GM18511 (cell line): ENCODE results near the gene FXYD7.
"Not testable (repeated sequence)": the region's sequence is repeated elsewhere in the genome, so short reads cannot be mapped to it uniquely, and the experiment has no call there.

Experiments
- ATAC-seq: cut with Tn5 transposase; IDR thresholded peaks from one replicate; pipeline ENCODE4 v1.9.1; 2021; ENCODE audit warnings: mild to moderate bottlenecking, moderate library complexity; ENCODE audit not compliant: unreplicated experiment

Gene FXYD7

DNA sequence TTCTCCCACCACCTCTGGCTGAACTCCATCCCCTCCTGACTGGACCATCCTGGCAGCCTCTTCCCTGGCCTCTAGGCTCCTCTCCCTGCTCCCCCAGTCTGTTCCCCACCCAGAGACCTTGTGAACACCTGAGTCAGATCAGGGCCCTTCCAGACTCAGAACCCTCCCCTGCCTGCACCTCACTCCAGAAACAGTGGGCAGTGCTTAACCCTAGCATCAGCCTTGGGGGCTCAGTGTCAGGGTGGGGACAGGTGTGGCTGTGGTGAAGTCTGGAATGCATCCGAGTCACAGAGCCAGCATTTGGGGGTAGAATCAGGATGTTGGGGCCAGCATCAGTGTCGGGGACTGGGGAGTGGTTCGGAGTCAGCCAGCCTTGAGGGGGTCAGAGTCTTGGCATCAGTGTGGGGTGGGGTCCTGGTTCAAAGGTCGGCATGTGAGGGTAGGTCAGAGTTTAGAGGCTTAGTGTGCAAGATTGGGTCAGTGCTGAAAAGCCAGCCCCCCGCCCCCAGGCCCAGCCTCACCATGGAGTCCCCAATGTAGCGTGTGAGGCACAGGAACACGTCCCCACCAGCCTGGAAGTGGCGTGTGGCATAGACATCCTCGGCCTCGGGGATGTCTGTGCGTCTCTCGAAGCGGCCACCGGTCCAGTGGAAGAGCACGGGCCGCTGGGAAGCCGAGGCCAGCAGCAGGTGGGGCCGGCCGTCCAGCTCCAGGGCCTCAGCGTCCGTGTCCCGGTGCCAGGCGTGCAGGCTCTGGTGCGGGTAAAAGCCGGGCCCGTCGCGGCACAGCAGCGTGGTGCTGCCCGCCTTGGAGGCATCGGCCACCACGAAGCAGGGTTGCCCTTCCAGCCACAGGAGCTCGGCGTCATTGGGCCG lies 17.1 kb upstream of the FXYD7 start:
- no peak for ATAC-seq

DNA sequence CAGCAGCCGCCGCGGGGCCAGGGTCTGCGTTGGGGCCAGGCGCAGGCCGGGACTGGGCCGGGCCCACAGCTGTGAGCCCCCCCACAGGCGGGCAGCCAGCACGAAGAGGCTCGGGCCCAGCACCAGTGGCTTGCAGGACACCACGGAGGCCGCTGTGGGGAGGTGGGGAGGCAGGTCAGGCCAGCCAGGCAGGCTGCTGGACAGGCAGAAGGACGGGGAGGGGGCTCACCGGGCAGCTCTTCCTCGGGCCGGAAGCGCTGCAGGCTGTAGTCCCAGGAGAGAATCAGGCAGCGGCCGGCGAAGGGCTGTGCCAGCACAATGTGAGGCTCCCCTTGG lies 16.5 kb upstream of the FXYD7 start:
- ATAC-seq = no peak

DNA sequence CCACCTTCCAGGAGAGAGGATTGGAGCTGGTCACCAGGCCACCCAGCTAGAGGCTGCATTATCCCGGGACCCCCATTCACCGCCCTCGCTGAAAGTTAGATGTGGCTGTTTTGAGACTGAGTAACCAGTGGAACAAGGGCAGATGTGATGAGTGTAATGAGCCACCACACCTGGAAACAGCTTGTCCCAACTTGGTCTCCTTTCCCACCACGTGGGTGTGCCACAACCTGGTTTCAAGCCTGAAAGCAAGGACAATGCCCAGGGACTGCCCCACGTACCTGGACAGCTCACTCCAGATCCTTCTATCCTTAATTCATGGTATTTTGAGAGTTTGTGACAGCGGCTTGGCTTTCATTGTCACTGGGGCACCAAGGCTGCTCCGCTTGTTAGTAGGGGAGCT lies 15.2 kb upstream of the FXYD7 start:
- no peak for ATAC-seq

DNA sequence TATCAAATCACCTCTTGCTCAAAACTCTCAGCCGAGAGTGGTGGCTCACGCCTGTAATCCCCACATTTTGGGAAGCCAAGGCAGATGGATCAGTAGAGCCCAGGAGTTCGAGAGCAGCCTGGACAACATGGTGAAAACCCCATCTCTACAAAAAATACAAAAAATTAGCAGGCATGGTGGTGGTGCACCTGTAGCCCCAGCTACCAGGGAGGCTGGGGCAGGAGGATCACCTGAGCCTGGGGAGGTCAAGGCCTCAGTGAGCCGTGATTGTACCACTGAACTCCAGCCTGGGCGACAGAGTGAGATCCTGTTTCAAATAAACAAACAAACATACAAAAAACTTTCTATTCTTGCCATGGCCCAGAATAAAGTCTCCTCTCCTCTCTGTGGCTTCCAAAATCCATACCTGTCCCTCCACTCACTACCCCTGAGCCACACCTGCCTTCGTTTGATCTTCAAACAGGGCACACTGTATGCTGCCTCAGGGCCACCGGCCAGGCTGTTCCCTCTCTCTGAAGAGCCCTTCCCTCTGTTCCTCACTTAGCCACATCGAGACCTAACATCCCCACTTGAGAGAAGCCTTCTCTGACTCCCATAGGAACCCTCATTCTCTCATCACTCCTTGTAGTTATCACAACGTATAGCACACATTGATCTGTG lies 14.5 kb upstream of the FXYD7 start:
- ATAC-seq = no peak

DNA sequence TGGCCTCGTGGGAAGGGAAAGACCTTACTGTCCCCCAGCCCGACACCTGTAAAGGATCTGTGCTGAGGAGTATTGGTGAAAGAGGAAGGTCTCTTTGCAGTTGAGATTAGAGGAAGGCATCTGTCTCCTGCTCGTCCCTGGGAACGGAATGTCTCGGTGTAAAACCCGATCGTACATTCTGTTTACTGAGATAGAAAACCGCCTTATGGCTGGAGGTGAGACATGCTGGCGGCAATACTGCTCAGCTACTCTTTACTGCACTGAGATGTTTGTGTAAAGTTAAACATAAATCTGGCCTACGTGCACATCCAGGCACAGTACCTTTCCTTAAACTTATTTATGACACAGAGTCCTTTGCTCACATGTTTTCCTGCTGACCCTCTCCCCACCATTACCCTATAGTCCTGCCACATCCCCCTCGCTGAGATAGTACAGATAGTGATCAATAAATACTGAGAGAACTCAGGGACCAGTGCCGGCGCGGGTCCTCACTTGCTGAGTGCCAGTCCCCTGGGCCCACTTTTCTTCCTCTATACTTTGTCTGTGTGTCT lies 13.3 kb upstream of the FXYD7 start:
- ATAC-seq = not testable (repeated sequence)

DNA sequence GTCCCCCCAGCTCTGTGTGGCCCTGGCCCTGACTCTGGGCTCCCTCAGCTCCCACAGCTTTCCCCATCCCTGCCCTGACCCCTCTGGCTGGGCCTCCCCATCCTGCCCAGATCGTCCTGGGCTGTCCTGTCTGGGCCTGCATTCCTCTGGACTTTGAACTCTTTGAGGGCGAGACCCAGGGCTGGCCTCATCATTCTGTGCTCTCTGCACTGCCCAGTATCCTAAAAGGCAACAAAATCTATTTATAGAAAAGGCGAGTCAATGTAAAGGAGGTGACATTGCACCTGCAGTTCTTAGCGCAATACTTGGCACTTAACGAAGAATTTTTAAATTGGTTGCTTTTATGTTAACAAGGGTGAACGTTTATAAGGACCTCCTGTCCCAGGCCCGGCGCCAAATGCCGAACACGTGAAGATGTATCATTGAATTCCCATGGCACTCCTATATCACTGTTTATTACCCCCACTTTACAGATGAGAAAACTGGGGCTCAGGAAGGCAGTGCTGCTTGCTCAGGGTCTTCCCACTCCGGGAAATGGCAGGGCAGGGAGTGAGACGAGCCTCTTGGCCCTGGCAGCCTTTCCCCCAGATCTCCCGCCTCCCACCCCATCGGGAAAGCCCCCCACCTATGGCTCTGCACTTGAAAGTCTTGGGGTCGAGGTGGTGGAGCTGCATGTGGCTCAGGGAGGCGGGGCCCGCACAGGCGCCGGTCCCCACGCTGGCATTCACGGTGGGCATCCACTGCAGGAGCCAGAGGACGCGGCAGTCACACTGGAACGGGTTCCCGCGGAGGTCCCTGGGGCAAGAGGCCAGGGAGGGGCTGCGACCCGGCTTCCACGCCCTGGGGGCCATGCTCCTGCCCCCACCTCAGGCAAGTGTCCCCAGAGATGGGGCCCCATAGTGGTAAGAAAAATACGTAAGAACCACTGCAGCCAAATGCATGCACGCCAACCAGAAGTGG lies 12.0 kb upstream of the FXYD7 start:
- ATAC-seq = no peak

DNA sequence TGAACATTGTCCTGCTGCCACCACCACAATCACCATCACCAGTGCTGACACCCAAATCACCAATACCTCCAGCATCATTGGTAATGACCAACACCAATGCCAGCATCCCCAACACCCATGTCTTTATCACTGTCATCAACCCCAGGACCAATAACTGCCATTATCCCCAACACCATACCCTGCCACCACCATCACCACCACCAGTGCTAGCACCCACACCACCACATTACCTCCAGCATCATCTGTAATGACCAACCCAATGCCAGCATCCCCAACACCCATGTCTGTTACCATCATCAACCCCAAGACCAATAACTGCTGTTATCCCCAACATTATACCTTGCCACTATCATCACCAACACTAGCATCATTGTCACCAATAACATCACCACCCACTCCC lies 10.8 kb upstream of the FXYD7 start:
- ATAC-seq = no peak

DNA sequence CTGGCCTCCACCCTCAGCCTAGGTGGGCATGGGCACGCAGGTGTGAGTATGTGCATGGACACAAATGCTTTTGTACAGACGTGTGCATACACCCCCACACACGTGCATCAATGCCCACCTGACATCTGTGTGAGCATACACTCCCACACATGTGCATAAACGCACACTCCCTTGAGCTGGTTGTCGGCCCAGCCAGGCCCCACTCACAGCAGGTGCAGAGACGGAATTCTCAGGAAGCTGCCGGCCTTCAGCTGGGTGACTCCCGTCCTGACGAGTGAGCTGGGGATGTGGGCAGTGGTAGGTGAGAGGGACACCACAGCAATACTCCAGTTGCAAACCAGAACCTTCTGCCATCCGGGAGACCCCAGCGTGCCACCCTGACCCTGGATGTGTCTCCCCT lies 9.2 kb upstream of the FXYD7 start:
- no peak for ATAC-seq

DNA sequence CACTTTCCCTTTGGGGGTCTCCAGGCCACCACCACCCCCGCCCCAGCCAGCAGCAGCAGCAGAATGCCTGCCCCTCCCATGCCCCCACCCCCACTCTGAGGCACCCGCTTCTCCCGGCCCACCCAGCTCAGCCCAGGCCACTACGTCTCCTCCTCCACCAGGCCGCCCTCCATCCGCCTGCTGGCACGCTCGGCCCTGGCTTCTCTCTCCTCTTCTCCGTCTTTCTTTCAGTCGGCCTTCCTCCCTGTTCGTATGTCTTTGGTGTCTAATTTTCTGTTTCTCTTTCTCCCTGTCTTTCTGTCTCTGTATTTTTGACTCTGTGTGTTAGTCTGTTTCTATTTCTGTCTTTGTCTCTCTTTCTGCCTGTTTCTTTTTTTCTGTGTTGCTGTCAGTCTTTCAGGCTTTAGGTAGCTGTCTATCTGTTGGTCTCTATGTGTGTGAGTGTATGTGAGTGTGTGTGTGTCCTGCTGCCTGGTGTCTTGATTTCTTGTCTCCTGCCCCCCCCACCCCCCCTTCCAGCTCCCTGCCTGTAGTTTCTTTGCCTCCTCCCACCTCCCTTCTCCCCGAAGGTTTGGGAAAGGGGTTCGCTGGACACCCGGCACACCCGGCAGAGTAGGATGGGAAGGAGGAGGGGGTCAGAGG lies 8.3 kb upstream of the FXYD7 start, which contains the start of gene LGI4:
LGI4 (minus strand) TSS at position 459 of the 642 bp plus-strand sequence; CDS start at position 80, 379 bp downstream.
- no peak for ATAC-seq

DNA sequence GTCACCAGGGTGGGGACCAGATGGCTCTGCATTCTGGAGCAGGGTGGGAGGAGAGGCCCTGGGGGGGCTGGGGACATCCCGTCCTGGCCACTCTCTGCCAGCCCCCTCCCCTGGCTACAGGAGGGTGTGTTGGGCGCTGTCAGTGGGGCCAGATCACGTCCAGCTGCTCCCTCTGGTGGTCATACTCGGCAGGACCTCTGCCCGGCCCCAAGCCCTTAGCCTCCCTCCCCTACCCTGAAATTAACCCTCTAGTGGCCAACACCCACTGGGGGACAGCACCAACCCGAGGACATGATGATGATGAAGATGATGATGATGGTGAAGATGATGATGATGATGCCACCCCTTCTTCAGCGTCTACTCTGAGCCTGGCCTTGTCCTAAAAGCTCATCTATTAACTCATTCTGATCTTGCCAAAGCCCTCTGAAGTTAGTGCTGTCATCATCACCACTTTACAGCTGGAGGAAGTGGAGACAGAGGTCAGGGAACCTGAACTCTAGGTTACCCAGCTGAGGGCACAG lies 7.6 kb upstream of the FXYD7 start:
- ATAC-seq = no peak

DNA sequence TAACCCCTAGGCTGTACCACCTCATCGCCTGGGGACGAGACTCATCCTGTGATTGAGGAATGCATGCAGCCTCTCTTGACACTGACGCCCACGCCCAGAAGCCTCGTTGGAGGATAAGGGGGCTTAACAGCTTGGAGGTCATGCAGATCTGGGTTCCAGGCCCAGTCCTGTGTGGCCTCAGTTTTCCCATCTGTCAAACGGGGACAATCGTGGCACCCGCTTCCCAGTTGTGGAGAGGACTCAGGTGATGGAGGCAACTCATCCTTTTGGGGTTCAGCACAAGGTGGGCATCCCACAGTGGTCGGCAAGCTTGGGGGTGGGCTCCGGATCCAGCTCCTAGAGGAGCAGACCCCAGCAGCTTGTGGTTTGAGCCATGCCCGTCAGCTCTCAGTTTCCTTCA lies 6.8 kb upstream of the FXYD7 start:
- ATAC-seq = no peak

DNA sequence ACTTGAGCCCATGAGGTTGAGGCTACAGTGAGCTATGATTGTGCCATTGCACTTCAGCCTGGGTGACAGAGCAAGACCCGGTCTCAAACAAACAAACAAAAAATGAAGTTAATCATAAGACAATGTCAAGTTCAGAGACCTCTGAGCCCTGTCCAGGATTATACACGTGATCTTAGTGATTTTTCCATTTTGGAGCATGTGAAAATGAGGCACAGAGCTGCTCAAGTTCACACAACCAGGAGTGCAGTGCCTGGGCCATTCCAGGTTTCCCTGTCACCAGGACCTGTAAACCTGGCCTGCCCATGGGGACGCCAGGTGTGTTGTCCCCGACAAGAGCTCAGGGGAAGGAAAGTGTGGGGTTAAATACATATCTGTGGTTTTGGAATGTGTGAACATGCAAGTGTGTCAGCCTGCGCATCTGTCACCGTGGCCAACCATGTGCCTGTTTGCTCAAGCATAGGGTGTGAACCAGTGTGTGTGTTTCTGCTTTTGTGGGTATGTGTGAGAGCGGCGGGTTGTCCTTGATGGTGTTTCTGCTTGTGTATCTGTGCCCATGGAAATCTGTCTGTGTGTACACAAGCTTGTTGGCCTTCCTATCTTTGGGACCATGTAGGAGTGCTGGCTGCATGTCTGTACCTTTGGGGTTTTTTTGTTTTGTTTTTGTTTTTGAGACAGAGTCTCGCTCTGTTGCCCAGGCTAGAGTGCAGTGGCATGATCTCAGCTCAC lies 5.9 kb upstream of the FXYD7 start:
- ATAC-seq = no peak

DNA sequence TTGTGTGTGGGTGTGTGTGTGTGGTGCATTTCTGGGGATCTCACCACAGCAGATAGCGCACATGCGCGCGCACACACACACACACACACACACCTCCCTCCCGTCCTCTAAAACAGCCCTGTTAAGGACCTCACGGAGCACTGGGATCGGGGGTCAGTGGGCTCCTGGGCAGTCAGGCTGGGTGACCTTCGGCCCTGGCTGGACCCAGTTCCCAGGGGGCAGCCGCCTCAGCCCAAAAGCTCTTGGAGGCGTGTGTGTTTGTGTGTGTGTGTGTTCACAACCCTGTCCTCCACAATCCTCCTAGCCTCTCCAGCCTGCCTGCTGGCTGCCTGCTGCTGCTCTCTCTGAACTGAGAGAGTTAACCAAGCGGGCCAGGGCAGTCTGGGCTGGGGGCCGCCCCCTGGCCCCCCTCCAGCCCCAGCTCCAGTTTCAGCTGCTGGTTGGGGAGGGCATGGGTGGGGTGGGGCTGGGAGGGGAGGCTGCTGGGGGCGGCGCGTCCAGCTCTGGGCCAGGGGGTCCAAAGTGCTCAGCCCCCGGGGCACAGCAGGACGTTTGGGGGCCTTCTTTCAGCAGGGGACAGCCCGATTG lies 4.7 kb upstream of the FXYD7 start, which contains the start of gene FXYD1:
FXYD1 (plus strand) TSS at position 520 of the 588 bp plus-strand sequence. CDS start 1,256 bp downstream, outside the sequence.
- ATAC-seq = no peak

DNA sequence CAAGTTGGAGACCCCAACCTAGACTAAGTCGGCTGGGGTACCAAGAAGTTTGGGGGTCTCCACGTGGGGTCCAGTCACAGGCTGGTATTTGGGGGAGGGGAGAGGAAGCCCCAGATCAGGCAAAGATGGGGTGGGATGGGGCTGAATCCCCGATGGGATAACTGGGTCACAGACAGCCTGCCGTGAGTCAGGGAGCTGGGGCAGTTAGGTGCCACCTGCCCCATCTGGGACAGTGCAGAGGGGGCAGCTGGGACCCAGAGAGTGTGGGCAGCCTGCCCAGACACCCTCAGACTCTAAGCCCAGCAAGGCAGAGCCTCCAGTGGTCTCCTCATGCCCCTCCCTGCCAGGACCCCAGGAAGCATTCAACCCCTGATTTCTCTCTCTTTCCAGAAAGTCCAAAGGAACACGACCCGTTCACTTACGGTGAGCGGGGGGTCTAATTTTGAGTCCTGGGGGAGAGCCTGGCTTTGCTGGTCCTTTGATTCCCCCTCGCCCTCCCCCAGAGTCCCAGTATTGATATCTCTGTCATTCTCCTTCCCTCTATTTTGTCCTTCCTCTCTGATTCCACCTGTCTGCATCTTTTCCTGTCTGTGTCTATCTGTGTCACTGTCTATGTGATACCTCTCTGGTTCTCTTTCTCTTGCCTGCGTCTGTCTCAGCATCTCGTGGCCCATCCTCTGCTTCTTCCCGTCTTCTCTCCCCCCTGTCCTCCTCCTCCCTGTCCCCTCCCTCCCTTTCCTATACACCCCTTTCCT lies 2.7 kb upstream of the FXYD7 start:
- no peak for ATAC-seq

DNA sequence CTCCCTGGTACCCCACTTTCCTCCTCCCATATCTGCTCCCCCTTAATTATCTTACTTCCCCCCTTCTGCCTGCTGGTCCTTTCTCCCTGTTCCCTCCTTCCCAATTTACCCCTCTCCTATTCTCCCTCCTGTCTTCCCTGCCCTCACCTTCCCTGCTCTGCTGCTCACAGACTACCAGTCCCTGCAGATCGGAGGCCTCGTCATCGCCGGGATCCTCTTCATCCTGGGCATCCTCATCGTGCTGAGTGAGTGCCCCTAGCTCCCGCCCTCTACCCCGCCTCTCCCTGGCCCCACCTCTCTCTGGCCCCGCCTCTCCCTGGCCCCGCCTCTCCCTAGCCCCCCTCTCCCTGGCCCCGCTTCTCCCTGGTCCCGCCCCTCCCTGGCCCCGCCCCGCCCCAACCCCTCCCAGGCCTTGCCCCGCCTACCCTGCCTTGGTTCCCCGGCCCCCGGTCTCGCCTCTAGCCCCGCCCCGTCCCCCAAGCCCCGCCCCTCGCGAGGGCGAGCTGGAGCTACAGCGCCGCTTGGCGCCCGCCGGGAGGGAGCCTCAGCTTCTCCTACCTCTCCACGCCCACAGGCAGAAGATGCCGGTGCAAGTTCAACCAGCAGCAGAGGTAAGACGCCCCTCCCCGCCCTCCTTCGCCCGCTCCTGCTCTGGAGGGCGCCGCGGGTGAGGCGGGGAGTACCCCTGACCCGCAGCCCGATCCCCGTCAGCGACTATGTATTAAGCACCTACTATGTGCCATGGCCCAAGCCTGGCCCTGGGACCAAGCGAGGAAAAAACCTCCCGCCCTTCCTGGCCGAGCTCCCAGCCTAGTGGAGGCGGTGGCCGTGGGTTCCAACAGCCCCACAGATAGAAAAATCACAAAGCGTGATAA lies 1.9 kb upstream of the FXYD7 start:
- ATAC-seq = no peak

DNA sequence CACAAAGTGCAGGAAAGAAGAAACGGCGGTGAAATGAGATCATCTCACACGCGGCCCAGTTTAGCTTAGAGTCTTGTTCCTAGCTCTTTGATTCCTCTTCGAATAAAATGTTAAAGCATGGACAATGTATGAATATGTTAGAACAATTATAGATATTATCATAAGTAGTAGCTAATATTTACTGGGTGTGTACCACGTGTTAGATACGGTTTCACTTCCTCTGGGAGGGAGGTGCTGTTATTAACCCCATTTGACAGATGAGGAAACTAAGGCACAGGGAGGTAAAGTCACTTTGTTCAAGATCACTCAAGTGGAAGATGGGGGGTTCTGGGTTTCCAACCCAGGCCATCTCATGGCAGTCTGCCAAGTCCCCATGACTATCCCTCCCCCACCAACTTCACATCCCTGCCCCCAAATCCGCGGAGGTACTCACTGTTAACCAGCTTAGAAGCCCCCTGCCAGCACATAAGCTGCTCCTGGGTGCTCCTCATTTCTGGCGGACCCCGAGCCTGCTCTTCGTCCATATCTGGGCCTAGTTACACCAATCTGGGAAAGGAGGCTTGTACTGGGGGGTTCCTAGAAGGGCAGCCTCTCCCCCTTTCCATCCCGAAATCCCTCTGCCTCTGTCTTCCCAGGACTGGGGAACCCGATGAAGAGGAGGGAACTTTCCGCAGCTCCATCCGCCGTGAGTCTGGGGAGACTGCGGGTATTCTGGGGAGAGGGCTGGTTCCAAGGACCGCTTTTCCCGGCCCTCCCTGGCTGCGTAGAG lies 1.0 kb upstream of the FXYD7 start:
- no peak for ATAC-seq
